Measurements from ENCODE around the gene SHKBP1.
"Not testable (repeated sequence)": the region's sequence is repeated elsewhere in the genome, so short reads cannot be mapped to it uniquely, and the experiment has no call there.

SHKBP1 gene

GRCh38 chr19:40623403-40624251 is 47.0 kb downstream of the SHKBP1 start:
- Histone ChIP-seq H3K27me3 (ENCODE audit: insufficient read depth, low read length, poor library complexity, severe bottlenecking) (no peaks in the 10 kb centered on the region), H3F3A (ENCODE audit: low read depth) (no peaks in the 10 kb centered on the region), H3K36me3 (ENCODE audit: insufficient read depth, low read length) (peaks cover 8% of the 10 kb centered on the region; the same call in 1 of the 2 replicates), H3K4me2 (ENCODE audit: low read depth, low read length, poor library complexity, severe bottlenecking) (no peak overlapping the region), H3K9me3 (ENCODE audit: insufficient read depth, low read depth, low read length) (no peaks in the 10 kb centered on the region), H3K9me2 (replicated peaks; ENCODE audit: low read depth, low read length) (no peaks in the 10 kb centered on the region), H3K4me3 (ENCODE audit: low read length, poor library complexity, severe bottlenecking) (no peak overlapping the region), H3K9ac (ENCODE audit: low read depth, low read length, poor library complexity, severe bottlenecking) (no peak overlapping the region), H3K4me1 (ENCODE audit: insufficient read depth, low read length, poor library complexity, severe bottlenecking) (no peaks in the 10 kb centered on the region), H4K20me1 (ENCODE audit: insufficient read depth, low read length, poor library complexity, severe bottlenecking) (no peaks in the 10 kb centered on the region), H3K79me2 (ENCODE audit: insufficient read depth, low read length) (no peaks in the 10 kb centered on the region), H2AFZ (ENCODE audit: low read length) (no peak overlapping the region)
- TF ChIP-seq CTCF (conservative IDR thresholded peaks at IDR 0.05; ENCODE audit: low read length), result no peak
- no peak for TF ChIP-seq EZH2phosphoT487 (IDR thresholded peaks at IDR 0.05; ENCODE audit: borderline replicate concordance)

GRCh38 chr19:40624369-40625153 is 47.9 kb downstream of the SHKBP1 start:
- not testable (repeated sequence) for H3F3A ChIP-seq (ENCODE audit: low read depth); H3K9me2 ChIP-seq (replicated peaks; ENCODE audit: low read depth, low read length); H3K4me3 ChIP-seq (ENCODE audit: low read length, poor library complexity, severe bottlenecking); H3K36me3 ChIP-seq (ENCODE audit: insufficient read depth, low read length); H3K79me2 ChIP-seq (ENCODE audit: insufficient read depth, low read length); H3K9me3 ChIP-seq (ENCODE audit: insufficient read depth, low read depth, low read length); H3K27me3 ChIP-seq (ENCODE audit: insufficient read depth, low read length, poor library complexity, severe bottlenecking); H2AFZ ChIP-seq (ENCODE audit: low read length); H3K9ac ChIP-seq (ENCODE audit: low read depth, low read length, poor library complexity, severe bottlenecking); H3K4me1 ChIP-seq (ENCODE audit: insufficient read depth, low read length, poor library complexity, severe bottlenecking); H3K4me2 ChIP-seq (ENCODE audit: low read depth, low read length, poor library complexity, severe bottlenecking); H4K20me1 ChIP-seq (ENCODE audit: insufficient read depth, low read length, poor library complexity, severe bottlenecking)

GRCh38 chr19:40625406-40626120 is 48.9 kb downstream of the SHKBP1 start:
- no peak overlapping the region for H3K4me3 ChIP-seq (ENCODE audit: low read length, poor library complexity, severe bottlenecking)
- H3K4me2 ChIP-seq (ENCODE audit: low read depth, low read length, poor library complexity, severe bottlenecking), result no peak overlapping the region
- no peaks in the 10 kb centered on the region for H4K20me1 ChIP-seq (ENCODE audit: insufficient read depth, low read length, poor library complexity, severe bottlenecking)
- no peaks in the 10 kb centered on the region for H3K27me3 ChIP-seq (ENCODE audit: insufficient read depth, low read length, poor library complexity, severe bottlenecking)
- H3K9me3 ChIP-seq (ENCODE audit: insufficient read depth, low read depth, low read length), result no peaks in the 10 kb centered on the region
- H3K36me3 ChIP-seq (ENCODE audit: insufficient read depth, low read length), result no peaks in the 10 kb centered on the region; the same call in 1 of the 2 replicates
- no peaks in the 10 kb centered on the region for H3K9me2 ChIP-seq (replicated peaks; ENCODE audit: low read depth, low read length)
- H3F3A ChIP-seq (ENCODE audit: low read depth), result no peaks in the 10 kb centered on the region
- no peak for TF ChIP-seq CTCF (conservative IDR thresholded peaks at IDR 0.05; ENCODE audit: low read length)
- no peak for TF ChIP-seq EZH2phosphoT487 (IDR thresholded peaks at IDR 0.05; ENCODE audit: borderline replicate concordance)
- no peaks in the 10 kb centered on the region for H3K4me1 ChIP-seq (ENCODE audit: insufficient read depth, low read length, poor library complexity, severe bottlenecking)
- no peaks in the 10 kb centered on the region for H3K79me2 ChIP-seq (ENCODE audit: insufficient read depth, low read length)
- no peak overlapping the region for H2AFZ ChIP-seq (ENCODE audit: low read length)
- no peak overlapping the region for H3K9ac ChIP-seq (ENCODE audit: low read depth, low read length, poor library complexity, severe bottlenecking)
